Brain pericyte (primary cell): ENCODE data around the gene PGK2.
"Not testable (repeated sequence)": the region's sequence is repeated elsewhere in the genome, so short reads cannot be mapped to it uniquely, and the experiment has no call there.

Experiments used
- DNase-seq: peaks from one replicate; pipeline ENCODE4 v3.0.0-alpha.2; 2012; ENCODE audit warnings: low read depth, low spot score

Gene PGK2

GRCh38 chr6:49787176-49787575 lies at the start of gene PGK2:
Gene PGK2, minus strand, starts transcription at chr6:49787285. Its CDS starts 98 bp downstream, at chr6:49787187.
- DNase-seq = no peak

- no peak for DNase-seq
Observed at GRCh38 chr6:49835140-49835539, 48.1 kb upstream of the PGK2 start.

- DNase-seq = no peak
Observed at GRCh38 chr6:49833386-49833785, 46.3 kb upstream of the PGK2 start.

- no peak for DNase-seq
Observed at GRCh38 chr6:49826743-49827406, 39.8 kb upstream of the PGK2 start.

- no peak for DNase-seq
Observed at GRCh38 chr6:49815166-49815565, 28.1 kb upstream of the PGK2 start.

GRCh38 chr6:49813248-49813647 lies 26.2 kb upstream of the PGK2 start:
- no peak for DNase-seq

- DNase-seq = no peak
Observed at GRCh38 chr6:49806145-49806544, 19.1 kb upstream of the PGK2 start.

GRCh38 chr6:49805246-49805645 lies 18.2 kb upstream of the PGK2 start:
- DNase-seq = no peak

GRCh38 chr6:49801525-49801924 lies 14.4 kb upstream of the PGK2 start:
- DNase-seq = no peak

- no peak for DNase-seq
Observed at GRCh38 chr6:49799090-49799489, 12.0 kb upstream of the PGK2 start.

- DNase-seq = not testable (repeated sequence)
Observed at GRCh38 chr6:49796842-49797455, 9.9 kb upstream of the PGK2 start.

GRCh38 chr6:49790341-49790740 lies 3.3 kb upstream of the PGK2 start:
- no peak for DNase-seq

- DNase-seq = no peak
Observed at GRCh38 chr6:49784272-49784671, 2.8 kb downstream of the PGK2 start.

- DNase-seq = no peak
Observed at GRCh38 chr6:49782725-49783124, 4.4 kb downstream of the PGK2 start.

- no peak for DNase-seq
Observed at GRCh38 chr6:49782293-49782692, 4.8 kb downstream of the PGK2 start.

GRCh38 chr6:49776444-49776843 lies 10.6 kb downstream of the PGK2 start:
- DNase-seq = no peak

- DNase-seq = no peak
Observed at GRCh38 chr6:49775043-49775442, 12.0 kb downstream of the PGK2 start.

GRCh38 chr6:49772285-49772684 lies 14.8 kb downstream of the PGK2 start:
- no peak for DNase-seq

GRCh38 chr6:49766762-49767161 lies 20.3 kb downstream of the PGK2 start:
- no peak for DNase-seq

- DNase-seq = no peak
Observed at GRCh38 chr6:49764571-49765236, 22.4 kb downstream of the PGK2 start.

- no peak for DNase-seq
Observed at GRCh38 chr6:49744259-49744658, 42.8 kb downstream of the PGK2 start, which contains the start of gene CRISP3. Gene CRISP3, minus strand, starts transcription at chr6:49744388. Its CDS starts 21 bp downstream, at chr6:49744367.

- DNase-seq = no peak
Observed at GRCh38 chr6:49743429-49743828, 43.7 kb downstream of the PGK2 start.

GRCh38 chr6:49739423-49739822 lies 47.7 kb downstream of the PGK2 start:
- DNase-seq = no peak
